ENCODE data around the gene CAMSAP2.

DNA sequence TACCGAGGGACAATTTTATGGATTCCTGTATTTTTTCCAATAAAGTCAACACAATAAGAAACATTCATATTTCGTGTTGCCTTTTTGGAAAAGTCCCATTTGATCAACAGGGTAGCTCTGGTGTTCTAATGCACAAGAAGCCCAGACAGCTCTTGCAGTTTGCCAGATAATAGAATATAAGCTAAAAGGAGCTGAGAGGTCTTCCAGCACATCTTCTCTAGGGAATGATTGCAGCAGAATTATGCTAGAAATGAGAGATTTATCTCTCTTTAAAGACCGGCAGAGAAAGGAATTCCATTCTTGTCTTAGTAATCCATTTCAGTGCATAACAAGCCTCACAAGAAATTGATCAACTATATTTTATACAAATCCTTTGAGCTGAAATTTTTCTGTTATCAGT, 44.0 kb upstream of the CAMSAP2 start:
- TF ChIP-seq, protein P1, sequence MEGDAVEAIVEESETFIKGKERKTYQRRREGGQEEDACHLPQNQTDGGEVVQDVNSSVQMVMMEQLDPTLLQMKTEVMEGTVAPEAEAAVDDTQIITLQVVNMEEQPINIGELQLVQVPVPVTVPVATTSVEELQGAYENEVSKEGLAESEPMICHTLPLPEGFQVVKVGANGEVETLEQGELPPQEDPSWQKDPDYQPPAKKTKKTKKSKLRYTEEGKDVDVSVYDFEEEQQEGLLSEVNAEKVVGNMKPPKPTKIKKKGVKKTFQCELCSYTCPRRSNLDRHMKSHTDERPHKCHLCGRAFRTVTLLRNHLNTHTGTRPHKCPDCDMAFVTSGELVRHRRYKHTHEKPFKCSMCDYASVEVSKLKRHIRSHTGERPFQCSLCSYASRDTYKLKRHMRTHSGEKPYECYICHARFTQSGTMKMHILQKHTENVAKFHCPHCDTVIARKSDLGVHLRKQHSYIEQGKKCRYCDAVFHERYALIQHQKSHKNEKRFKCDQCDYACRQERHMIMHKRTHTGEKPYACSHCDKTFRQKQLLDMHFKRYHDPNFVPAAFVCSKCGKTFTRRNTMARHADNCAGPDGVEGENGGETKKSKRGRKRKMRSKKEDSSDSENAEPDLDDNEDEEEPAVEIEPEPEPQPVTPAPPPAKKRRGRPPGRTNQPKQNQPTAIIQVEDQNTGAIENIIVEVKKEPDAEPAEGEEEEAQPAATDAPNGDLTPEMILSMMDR (IDR thresholded peaks at IDR 0.05): no peak
- no peak for TF ChIP-seq POLR2A (IDR thresholded peaks at IDR 0.05)

Measured in esophagus squamous epithelium (tissue), 4 donors.